Peyer's patch (tissue), 4 donors: Measurements from ENCODE around the gene BCAS3.

Experiments
- POLR2A ChIP-seq, 2 donors: fragments of 450-650 bp; IDR thresholded peaks; one replicate each; pipeline ENCODE4 v1.5.1; 2017; ENCODE audit warnings: antibody characterized with exemption in 2 of 2, mild to moderate bottlenecking in 2 of 2, moderate library complexity in 2 of 2
- TF ChIP-seq, protein P1 (sequence below), 6 experiments: fragments of 450-650 bp in 4 of 6; fragments of 200-600 bp in 2 of 6; sonication (generic) in 1 of 6; IDR thresholded peaks; one replicate each; pipeline ENCODE4 v1.5.1; 2017 to 2019; ENCODE audit warnings: antibody characterized with exemption in 6 of 6, mild to moderate bottlenecking in 3 of 6, moderate library complexity in 1 of 6

DNA sequence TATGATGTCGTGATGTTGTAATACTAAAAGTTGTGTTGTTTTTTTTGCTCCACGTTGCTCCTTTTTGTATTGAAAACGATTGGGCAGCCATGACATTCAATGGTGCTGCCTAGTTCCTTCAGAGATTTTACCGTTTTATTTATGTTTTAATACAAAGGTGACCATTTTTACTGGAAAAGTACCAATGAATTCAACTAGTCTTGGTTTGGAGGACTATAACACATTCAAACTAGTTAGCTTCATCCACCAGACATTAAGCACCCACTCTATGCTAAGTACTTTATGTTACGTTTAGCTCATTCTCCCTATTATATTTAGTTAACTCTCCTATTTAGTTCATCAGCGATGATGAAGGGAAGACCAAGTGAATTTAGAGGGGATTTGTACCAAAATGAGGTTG lies 605.4 kb downstream of the BCAS3 start:
- TF ChIP-seq, protein P1, sequence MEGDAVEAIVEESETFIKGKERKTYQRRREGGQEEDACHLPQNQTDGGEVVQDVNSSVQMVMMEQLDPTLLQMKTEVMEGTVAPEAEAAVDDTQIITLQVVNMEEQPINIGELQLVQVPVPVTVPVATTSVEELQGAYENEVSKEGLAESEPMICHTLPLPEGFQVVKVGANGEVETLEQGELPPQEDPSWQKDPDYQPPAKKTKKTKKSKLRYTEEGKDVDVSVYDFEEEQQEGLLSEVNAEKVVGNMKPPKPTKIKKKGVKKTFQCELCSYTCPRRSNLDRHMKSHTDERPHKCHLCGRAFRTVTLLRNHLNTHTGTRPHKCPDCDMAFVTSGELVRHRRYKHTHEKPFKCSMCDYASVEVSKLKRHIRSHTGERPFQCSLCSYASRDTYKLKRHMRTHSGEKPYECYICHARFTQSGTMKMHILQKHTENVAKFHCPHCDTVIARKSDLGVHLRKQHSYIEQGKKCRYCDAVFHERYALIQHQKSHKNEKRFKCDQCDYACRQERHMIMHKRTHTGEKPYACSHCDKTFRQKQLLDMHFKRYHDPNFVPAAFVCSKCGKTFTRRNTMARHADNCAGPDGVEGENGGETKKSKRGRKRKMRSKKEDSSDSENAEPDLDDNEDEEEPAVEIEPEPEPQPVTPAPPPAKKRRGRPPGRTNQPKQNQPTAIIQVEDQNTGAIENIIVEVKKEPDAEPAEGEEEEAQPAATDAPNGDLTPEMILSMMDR (IDR thresholded peaks at IDR 0.05) = no peak
- no peak for TF ChIP-seq POLR2A (IDR thresholded peaks at IDR 0.05)
